Right ventricle myocardium inferior (tissue), 1 donor: ENCODE data around the gene GGTLC2. TPM values are rescaled to one million over a fixed set of nuclear protein-coding genes. Genes with fewer than 3 reads are reported as not detected.
"Not testable (repeated sequence)": the region's sequence is repeated elsewhere in the genome, so short reads cannot be mapped to it uniquely, and the experiment has no call there.

Experiments used
- ATAC-seq: fragments of 200-7000 bp; cut with Tn5 transposase; one replicate; pipeline ENCODE4 v1.9.1; 2020; ENCODE audit warnings: mild to moderate bottlenecking, moderate library complexity
- DNase-seq: peaks from one replicate; pipeline ENCODE4 v3.0.0; 2021; ENCODE audit errors: missing footprints
- intact Hi-C: fragments of 100-400 bp; cut with DNase I; formaldehyde crosslinking; loops from one replicate; pipeline ENCODE4 v1.11.0; 2022
- long read RNA-seq: library from polyadenylated mRNA; unstranded; transcript quantifications from one replicate; pipeline ENCODE4 v2.0.0, GENCODE V29; 2021
- total RNA-seq: library from RNA; stranded (reverse); fragmentation: NEBNext Ultra II Directional; extraction: Animal tissue kit (Norgen Biotek cat#: 25700); gene quantifications from one replicate; pipeline ENCODE4 v1.2.1, GENCODE V29; 2021
- donor health status: DM: no; HTN: yes; CAD: no; lungs with severe emphysema.

GGTLC2 gene
- total RNA-seq: not detected
- long read RNA-seq: 0 reads

DNA sequence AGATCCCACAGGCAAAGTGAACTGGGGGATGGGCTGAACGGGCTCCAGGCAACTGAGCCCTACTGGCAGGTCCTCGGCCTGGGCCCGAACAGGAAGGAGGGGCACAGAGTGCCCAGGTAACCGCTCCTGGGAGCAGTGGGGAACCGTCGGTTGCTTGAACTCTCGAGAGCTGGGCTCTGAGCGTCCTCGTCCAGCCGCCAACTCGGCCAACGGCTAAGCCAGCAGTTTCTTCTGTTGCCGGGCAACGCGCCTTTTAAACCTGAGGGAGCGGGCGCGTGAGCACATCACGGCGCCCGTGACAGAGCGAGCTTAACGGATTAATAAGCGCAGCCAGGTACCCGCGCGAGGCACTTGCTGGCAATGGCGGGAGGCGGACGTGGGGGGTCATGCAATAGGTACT, at the start of gene GGTLC2:
Gene GGTLC2, plus strand, starts transcription at position 301 of the 400 bp plus-strand sequence. CDS start 1,732 bp downstream, outside the sequence.
- ATAC-seq, DNase-seq, intact Hi-C loops: not testable (repeated sequence)

DNA sequence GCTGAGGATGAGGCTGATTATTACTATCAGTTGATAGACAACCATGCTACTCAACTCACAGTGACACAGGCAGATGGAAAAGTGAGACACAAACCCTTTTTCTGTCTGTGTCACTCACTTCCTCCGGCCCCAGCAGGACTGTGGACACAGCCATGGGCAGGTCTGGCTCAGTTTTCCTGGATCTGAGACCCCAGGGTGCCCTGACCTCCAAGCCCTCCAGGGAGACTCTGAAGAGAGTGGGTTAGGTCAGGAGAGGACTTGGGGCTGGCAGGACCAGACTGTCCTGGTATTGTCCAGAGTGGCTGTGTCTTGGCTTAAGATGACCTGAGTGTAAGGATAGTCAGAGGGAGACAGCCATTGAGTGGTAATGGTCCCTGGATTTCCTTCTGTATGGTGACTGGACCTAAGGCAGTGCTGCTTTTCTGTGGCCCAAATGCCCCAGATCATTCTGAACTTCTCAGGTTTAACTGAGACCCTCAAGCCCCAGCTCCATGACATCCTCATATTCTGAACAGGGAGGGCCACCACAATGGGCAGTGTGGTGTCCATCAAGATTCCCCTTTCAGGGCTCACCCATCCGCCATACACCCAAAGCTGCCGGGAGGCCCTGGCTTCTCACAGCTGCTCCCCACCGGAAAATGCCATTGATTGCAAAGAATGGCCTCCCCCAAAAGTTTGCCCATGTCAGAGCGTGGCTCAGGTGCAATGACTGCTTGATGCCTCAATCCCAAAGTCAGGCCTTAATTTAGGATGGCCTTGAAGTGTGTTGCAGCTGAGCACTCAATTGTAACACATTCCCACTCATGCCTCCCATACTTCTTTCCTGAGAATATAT, 49.2 kb upstream of the GGTLC2 start:
- DNase-seq (no peak), ATAC-seq (no peak)
- intact Hi-C loops: no loop called here

DNA sequence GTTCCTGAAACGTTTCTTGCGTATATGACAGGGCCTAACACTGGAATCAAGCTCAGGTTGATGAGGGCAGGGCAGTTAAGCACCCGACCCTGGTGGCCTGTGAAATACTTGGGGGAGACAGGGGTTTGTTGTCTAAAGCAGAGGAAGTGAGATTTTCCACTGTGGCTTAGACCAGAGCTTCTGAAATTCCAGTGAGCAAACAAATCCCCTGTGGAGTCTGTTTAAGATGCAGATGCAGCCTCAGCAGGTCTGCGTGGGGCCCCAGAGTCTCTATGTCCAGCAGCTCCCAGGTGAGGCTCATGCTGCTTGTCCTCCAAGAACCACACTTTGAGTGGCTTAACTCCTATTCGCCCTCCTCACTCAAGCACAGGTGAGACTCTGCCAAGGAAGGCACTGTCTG, 46.3 kb upstream of the GGTLC2 start:
- intact Hi-C loops: no loop called here
- no peak for ATAC-seq
- DNase-seq: no peak

DNA sequence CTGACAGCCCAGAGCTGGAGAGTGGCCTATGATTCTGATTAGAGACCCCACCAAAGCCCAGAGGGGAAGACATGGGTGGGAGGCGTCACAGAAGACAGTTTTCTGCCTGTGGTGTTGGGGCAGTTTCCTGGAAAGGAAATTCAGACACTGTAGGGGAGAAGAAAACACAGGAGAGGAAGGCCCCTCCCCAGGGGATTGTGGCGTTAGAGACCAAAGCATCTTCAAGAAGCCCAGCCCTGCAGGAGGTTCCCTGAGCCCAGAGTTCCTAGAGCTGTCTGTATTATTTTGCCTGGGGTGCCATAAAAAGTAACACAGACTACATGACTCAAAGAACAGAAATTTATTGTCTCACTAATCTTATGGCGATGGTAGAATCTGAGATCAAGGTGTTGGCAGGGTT, 45.2 kb upstream of the GGTLC2 start:
- intact Hi-C loops: no loop called here
- DNase-seq (no peak), ATAC-seq (no peak)

DNA sequence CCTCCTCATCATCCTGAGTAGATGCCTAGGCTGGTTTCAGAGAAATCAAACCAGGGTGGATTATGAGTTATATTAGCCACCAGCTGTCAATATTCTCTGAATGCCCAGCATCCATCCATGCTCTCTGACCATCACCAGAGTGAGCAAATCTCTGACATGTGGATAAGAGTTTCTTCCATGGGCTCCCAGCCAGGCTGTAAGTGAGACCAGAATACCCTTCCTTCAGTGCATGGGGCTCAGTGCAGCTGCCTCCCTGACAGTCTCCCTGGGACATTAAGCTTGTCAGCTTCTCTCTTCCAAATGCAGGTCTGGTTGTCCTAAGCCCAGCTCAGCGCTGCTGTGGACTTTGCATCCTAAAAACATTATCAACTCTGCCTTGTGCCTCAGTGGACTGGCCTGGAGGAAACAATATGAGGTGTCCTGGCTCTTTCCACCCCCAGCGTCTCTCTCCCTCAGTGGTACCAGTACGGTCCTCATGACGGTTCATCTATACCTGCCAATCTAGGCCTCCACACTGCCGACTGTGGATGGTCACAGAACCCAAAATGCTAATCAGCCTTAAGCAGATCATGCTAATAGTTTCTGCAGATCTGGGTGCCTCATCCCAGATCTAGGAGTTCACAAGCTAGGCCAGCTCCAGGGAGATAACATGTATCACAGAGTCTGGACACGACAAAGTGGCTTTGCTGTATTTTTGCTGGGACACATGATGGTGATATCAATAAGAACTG, 43.7 kb upstream of the GGTLC2 start:
- ATAC-seq: no peak
- DNase-seq: no peak
- intact Hi-C loops: no loop called here

DNA sequence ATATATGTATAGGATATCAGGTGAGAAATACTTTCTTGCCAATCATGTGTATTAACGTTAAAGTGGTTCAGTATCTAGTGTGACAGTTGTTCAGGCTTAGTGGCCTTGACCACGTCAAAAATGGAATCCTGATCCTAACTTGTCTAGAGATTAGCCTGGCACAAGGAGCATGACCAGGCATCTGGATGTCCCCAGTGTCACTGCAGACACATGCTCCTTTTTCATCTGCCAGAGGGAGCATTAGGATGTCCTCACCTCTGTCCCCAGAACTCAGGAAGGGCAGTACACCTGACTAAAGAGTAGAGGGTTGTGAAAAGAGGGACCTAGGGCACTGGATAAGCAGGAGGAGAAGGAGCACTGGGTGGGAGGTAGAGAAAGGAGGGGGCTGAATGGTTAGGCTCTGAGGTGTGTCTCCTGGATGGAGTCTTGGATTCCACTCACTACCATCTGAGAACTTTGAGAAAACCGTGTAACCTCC, 40.9 kb upstream of the GGTLC2 start:
- ATAC-seq (no peak), DNase-seq (no peak)
- intact Hi-C loops: no loop called here

DNA sequence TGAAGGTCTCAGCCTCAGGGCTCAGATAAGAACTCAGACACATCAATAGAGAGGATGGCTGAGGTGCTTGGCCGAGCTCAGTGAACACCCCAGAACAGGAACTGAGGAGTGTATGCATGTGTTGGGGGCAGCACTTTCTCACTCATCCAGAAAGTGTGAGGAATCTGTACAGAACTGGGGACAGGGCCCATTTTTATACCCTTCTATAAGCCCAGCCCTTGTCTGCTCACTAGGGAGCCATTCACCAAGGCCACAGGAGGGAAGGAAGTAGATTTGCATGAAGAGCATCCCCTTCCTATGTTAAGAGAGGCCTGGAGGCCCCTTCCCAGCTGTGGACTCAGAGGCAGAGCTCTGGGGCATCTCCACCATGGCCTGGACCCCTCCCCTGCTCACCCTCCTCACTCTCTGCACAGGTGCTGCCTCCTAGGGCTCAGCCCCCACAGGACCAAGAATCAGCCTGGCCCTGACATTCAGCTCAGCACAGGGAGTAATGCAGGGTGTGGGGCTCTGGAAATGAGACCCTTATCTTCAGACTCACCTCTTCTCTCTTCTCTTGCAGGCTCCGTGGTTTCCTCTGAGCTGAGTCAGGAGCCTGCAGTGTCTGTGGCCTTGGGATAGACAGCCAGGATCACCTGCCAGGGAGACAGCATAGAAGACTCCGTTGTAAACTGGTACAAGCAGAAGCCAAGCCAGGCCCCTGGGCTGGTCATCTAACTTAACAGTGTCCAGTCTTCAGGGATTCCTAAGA, 39.9 kb upstream of the GGTLC2 start:
- intact Hi-C loops: no loop called here
- ATAC-seq (no peak), DNase-seq (no peak)

DNA sequence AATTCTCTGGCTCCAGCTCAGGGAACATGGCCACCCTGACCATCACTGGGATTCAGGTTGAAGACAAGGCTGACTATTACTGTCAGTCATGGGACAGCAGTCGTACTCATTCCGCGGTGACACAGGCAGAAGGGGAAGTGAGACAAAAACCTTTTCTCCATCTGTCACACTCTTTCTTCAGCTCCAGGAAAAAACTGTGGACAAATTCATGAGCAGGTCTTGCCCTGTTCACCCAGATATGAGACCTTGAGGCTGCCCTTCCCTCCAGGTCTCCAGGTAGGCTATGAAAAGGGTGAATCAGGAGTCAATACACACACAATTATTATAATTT, 39.4 kb upstream of the GGTLC2 start:
- ATAC-seq (no peak), DNase-seq (no peak)
- intact Hi-C loops: no loop called here

DNA sequence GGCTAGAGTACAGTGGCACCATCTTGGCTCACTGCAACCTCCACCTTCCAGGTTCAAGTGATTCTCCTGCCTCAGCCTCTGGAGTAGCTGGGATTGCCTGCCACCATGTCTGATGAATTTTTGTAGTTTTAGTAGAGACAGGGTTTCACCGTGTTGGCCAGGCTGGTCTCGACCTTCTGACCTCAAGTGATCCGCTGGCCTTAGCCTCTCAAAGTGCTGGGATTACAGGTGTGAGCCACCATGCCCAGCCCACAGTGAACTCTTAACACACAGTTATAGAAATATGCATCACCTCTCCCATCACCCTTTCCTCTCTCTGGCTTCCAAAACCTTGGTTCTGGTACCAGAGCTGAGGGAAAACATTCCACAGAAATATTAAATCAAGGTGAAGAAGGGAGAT, 36.4 kb upstream of the GGTLC2 start:
- ATAC-seq, DNase-seq, intact Hi-C loops: not testable (repeated sequence)

DNA sequence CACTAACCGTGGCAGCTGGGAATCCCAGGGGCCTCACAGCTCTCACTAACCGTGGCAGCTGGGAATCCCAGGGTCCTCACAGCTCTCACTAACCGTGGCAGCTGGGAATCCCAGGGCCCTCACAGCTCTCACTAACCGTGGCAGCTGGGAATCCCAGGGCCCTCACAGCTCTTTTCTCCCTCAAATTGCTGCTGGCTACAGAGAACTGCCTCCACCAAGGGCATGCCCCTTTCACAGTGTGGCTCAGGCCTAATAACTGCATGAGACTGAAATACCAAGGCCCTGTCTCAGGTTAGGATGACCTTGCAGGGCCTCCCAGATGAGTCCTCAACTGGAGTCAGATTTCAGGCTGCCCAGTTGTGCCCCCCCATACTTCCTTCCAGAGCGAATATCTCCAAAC, 35.1 kb upstream of the GGTLC2 start:
- intact Hi-C loops: no loop called here
- ATAC-seq (no peak), DNase-seq (no peak)

DNA sequence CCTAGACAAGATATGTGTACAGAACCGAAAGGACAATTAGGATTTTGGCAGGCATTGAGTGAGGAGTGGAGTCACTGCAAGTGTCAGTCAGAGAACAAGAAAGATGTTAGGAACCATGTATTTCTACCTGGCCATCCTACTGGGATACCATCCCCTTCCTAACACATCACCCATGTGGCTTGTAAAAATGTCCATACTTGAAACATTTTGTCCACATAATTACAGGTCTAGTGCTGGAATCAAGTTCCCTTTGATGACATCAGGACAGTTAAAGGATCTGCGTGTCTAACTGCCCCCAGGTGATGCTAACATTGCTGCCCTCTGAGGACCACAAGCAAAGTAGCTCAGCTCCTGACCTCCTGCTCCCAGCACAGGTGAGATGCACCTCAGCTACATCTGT, 31.9 kb upstream of the GGTLC2 start:
- ATAC-seq (no peak), DNase-seq (no peak)
- intact Hi-C loops: no loop called here

DNA sequence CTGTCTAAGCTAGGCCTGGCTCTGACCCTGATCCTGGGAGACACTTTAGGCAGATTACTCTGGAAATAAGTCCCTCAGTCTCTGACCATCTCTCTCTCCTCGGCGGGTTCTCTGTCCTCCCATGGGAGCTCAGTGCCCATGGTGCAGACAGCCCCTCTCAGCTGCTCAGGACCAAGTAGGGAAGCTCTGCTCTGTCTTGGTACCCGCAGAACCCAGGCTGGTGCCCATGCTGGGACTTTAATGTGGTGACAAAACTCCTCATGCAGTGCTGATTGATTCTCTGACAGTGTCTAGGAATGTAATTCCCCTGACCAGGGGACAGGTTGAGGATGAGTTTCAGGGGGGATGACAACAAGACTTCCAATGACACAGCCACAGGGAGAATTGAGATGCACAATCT, 30.3 kb upstream of the GGTLC2 start:
- intact Hi-C loops: no loop called here
- DNase-seq (no peak), ATAC-seq (no peak)

DNA sequence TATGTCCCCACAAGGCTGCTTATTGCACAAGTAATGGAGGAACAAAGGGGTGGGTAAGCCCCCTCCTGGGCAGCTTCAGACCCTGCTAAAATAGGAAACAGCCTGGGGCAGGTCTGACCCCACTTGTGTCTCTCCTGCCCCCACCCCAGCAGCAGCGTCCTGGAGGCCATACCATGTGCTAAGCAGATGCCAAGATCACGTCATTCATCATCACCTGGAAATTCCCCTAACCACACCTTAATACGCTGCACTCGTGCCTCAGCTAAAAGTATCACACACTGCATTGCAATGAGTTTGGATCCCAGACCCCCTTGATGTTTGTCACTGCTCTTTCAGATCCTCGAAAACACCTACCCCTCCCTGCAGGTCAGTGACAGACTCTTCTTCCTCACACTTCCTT, 27.8 kb upstream of the GGTLC2 start:
- intact Hi-C loops: no loop called here
- no peak for ATAC-seq
- DNase-seq: no peak

DNA sequence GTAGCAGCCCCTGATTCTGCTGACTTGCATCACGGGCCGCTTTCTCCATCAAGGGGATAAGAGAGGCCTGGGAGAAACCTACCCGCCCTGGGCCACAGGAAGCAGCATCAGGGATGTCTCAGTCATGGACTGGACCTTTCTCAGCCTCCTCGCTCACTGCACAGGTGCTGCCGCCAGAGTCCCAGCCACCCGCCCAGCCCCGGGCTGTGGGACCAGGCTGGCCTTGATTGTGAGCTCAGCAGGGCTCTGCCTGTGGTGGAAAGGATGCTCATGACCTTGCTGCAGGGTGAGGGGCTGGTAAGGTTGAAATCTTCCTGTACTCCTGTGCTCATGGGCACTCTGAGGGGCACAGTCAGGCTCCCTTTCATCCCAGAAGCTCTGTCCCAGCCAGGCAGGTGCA, 26.0 kb upstream of the GGTLC2 start:
- no peak for ATAC-seq
- intact Hi-C loops: no loop called here

DNA sequence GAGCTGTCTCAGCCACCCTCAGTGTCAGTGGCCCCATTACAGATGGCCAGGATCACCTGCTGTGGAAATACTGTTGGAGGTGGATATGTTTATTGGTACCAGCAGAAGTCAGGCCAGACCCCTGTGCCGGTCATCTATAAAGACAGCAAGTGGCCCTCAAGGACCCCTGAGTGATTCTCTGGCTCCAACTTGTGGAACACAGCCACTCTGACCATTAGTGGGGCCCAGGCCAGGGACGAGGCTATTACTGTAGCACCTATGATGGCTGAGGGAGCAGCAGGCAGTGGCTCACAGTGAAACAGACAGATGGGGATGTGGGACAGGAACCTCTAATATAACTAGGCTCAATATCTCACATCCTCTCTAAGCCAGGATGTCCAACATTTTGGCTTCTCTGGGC, 25.5 kb upstream of the GGTLC2 start:
- no peak for DNase-seq
- no peak for ATAC-seq
- intact Hi-C loops: no loop called here

More for the DNA sequence above, 26.0 kb upstream of the GGTLC2 start:
- no peak for DNase-seq

DNA sequence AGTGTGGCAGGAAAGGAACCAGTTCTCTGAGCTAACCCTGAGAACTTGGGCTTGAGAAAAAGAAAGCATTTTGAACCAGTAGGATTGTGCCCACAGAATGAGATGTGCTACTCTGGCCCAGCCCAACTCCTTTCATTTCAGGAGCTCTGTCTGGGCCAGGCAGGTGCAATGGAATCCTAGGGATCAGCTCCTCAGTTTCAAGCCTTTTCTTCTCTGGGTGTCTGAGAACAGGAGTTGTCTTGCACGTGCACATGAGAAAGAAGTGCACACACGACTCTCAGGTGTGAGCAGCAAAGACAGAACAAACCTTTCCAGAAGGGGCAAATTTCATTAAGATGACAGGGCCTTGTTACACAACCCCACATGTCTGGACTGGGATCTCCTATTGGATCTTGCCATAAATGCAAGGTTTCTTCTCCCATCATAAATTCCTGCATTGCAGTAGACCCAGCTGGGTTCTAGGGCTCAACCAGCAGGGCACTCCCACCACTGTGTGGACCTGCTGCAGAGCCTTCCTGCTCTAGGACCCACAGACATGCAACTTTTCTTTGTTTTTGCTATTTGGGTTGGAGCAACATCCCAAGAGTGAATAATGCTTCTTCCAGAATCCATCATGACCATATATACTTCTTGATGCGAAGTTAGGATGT, 24.5 kb upstream of the GGTLC2 start:
- intact Hi-C loops: no loop called here
- DNase-seq (no peak), ATAC-seq (no peak)

DNA sequence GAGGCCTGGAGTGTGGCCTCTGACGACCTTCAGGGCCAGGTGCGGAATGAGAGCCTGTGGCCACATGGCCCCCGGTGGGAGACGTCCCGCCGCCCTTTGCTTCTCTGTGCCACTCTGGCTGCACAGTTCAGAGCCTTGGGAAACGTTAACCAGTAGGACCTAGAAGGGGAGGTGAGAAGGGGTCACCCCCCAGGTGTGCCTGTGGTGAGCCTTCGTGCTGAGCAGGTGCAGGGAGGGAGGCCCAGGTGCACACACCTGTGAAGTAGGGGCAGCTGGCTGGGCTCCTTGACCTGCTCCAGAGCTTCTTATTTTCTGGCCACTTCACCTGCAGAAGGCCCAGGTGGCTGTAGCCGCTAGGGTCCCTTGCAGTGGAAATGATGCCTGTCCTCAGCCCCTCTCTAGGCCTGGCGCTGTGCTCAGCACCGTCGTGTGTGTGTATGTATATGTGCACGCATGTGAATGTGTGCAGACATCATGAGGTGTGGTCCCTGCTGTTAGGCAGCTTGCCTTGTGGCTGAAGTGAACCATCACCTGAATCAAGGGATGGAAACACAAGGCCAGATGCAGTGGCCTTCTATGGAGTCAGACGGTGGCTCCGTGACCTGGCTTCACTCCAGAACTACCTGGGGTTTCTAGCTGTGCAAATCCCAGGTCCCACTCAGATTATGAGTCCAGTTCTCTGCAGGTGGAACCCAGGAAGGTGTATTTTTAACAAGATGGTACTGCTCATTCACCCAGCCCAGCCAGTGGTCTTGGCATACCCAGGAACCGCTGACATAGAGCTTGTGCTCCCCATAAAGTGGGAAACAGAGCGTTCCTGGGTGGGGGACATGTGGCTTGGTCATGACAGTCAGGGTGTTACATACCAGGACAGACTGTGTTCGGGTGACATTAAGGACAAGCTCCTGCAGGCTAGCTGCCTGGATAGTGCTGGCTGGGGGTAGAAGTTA, 15.6 kb upstream of the GGTLC2 start:
- intact Hi-C loops, ATAC-seq: not testable (repeated sequence)

DNA sequence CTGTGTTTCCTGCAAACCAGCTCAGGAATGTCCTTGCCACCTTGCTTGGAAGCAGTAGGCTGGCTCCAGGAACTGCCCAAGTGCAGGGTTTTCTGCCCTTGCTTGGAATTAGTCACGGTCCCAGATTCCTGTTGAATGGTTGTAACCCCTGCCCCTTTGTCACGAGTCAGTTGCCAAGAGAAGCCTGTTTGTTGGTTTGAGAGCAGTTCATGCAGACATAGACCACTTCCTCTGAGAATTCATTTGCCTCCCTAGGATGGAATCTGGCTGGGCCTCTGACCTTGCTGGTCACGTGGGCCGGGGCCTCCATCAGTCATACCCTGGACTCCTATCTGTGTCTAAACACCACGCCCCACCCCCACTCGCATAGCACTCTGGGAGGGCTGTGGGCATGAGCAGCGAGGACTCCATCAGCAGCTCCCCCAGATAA, 13.2 kb upstream of the GGTLC2 start:
- intact Hi-C loops, ATAC-seq: not testable (repeated sequence)

More for the DNA sequence above, 15.6 kb upstream of the GGTLC2 start:
- DNase-seq: not testable (repeated sequence)

More for the DNA sequence above, 13.2 kb upstream of the GGTLC2 start:
- DNase-seq: not testable (repeated sequence)
